HFFc6 (cell line): Measurements from ENCODE around the gene MAN1A1. TPM values are rescaled to one million over a fixed set of nuclear protein-coding genes. Genes with fewer than 3 reads are reported as not detected.

ENCODE experiments used
- DNase-seq: peaks from one replicate; pipeline ENCODE4 v3.0.0-alpha.2; 2018
- H3K27ac Mint-ChIP-seq: 2 replicates; pipeline ENCODE4 v1.8.0; 2020; ENCODE audit warnings: mild to moderate bottlenecking, mixed read lengths
- H3K27me3 Mint-ChIP-seq: 2 replicates; pipeline ENCODE4 v1.8.0; 2021; ENCODE audit warnings: mild to moderate bottlenecking, moderate library complexity, mixed read lengths; ENCODE audit not compliant: insufficient read depth
- H3K36me3 Mint-ChIP-seq: 2 replicates; pipeline ENCODE4 v1.8.0; 2021; ENCODE audit warnings: low read depth, mixed read lengths
- H3K4me1 Mint-ChIP-seq: 2 replicates; pipeline ENCODE4 v1.8.0; 2020; ENCODE audit warnings: low read depth, mixed read lengths
- H3K4me3 Mint-ChIP-seq: 2 replicates; pipeline ENCODE4 v1.8.0; 2020; ENCODE audit warnings: mild to moderate bottlenecking, moderate library complexity, mixed read lengths
- H3K9me3 Mint-ChIP-seq: 2 replicates; pipeline ENCODE4 v1.8.0; 2020; ENCODE audit warnings: mild to moderate bottlenecking, mixed read lengths
- total RNA-seq, 6 experiments: library from RNA; stranded (reverse); fragmentation: NEBNext Ultra II Directional; extraction: Animal tissue kit (Norgen Biotek cat#: 25700); gene quantifications; 2 replicates in 1 of 6; 3 replicates in 5 of 6; pipeline ENCODE4 v1.2.3, GENCODE V29; 2021
- TF ChIP-seq, protein P1 (sequence below): fragments of 200-600 bp; sonication (generic); IDR thresholded peaks from 2 replicates; pipeline ENCODE4 v1.5.0; 2021; ENCODE audit warnings: antibody characterized with exemption, mild to moderate bottlenecking

Gene MAN1A1
- total RNA-seq, 6 experiments from 2014 or later: 0.12 to 0.64 (median 0.16) TPM

DNA sequence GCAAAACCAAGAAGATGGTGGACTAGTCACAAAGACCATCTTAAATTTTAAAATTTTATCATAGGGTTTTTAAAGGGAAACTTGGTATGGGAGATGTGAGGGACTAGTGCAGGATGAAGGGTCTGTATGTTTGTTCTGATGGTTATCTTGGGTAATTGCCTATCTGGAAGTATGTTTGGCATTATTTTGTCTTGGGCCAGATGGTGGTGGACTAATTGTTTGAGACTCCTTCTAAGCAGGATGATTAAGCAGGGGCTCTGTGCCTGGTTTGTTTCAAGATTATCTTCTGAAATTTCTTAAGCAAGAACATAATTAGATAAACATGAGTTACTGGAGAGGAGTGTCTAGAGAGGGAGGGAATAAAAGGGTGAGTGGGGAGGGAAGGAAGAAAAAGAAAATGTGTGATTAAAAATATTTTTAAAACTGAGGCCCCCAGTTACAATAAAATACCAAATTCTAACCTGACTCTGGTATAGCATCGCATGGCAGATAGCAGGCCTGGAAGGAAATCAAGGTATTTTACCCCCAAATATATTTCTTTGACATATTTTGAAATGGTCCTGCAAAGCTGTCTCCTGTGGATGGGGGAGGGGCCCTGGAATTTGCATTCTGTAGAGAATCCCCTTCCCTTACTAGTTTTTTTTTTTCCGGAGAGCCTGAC is 221.2 kb downstream of the MAN1A1 start:
- no peaks in the 10 kb centered on the region; the same call in 1 of the 2 replicates for H3K27me3 Mint-ChIP-seq
- H3K4me1 Mint-ChIP-seq: peaks cover 22% of the 10 kb centered on the region
- TF ChIP-seq, protein P1, sequence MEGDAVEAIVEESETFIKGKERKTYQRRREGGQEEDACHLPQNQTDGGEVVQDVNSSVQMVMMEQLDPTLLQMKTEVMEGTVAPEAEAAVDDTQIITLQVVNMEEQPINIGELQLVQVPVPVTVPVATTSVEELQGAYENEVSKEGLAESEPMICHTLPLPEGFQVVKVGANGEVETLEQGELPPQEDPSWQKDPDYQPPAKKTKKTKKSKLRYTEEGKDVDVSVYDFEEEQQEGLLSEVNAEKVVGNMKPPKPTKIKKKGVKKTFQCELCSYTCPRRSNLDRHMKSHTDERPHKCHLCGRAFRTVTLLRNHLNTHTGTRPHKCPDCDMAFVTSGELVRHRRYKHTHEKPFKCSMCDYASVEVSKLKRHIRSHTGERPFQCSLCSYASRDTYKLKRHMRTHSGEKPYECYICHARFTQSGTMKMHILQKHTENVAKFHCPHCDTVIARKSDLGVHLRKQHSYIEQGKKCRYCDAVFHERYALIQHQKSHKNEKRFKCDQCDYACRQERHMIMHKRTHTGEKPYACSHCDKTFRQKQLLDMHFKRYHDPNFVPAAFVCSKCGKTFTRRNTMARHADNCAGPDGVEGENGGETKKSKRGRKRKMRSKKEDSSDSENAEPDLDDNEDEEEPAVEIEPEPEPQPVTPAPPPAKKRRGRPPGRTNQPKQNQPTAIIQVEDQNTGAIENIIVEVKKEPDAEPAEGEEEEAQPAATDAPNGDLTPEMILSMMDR: no peak
- no peaks in the 10 kb centered on the region for H3K36me3 Mint-ChIP-seq
- no peak for DNase-seq
- H3K4me3 Mint-ChIP-seq: no peak overlapping the region
- H3K27ac Mint-ChIP-seq: no peak overlapping the region
- H3K9me3 Mint-ChIP-seq: no peaks in the 10 kb centered on the region

DNA sequence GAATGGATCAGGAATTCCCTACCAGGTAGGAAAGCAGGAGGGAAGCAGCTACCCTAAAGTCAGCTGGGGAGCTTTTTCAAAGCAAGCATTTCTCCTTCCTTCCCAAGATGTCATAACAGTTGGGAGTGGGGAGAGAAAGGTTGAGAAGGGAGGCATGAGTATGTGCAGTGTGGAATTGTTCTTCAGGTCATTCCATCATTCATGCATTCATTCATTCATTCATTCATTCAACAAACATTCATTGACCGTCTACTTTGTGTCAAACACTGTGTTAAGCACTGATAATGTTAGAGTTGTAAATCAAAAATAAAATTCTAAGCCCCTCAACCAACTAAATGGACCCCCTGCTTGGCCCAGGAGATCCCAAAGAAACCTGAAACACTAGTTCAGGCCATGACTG is 221.9 kb downstream of the MAN1A1 start:
- no peak for DNase-seq
- Mint-ChIP-seq H3K9me3 (no peaks in the 10 kb centered on the region), H3K4me1 (peaks cover 22% of the 10 kb centered on the region), H3K27me3 (no peaks in the 10 kb centered on the region; the same call in 1 of the 2 replicates), H3K27ac (no peak overlapping the region), H3K4me3 (no peak overlapping the region), H3K36me3 (no peaks in the 10 kb centered on the region)
- TF ChIP-seq, protein P1: no peak
